Measurements from ENCODE around the gene PIM3. TPM values are rescaled to one million over a fixed set of nuclear protein-coding genes. Genes with fewer than 3 reads are reported as not detected.

The PIM3 gene
- total RNA-seq, 2 donors from 2014 or later, result 57.3 to 98.9 TPM

DNA sequence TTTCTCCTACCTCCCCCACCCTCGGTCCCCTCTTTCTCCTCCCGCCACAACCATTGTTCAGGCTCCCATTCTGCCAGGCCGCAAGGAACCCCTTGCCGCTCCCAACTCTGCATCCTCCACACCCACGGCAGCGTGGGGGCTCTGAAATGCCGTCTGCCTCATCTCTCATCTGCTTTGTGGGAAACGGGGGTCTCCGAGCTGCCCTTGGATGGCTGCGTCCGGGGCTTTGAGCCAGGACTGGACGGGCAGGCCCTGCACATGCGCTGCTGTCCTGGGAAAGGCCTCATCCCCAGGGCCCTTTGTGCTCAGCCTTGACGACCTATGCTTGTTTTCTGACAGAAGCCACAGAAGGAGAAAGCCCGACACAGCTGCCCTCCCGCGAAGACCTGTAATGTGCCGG is 33.7 kb upstream of the PIM3 start:
- TF ChIP-seq, protein P1, sequence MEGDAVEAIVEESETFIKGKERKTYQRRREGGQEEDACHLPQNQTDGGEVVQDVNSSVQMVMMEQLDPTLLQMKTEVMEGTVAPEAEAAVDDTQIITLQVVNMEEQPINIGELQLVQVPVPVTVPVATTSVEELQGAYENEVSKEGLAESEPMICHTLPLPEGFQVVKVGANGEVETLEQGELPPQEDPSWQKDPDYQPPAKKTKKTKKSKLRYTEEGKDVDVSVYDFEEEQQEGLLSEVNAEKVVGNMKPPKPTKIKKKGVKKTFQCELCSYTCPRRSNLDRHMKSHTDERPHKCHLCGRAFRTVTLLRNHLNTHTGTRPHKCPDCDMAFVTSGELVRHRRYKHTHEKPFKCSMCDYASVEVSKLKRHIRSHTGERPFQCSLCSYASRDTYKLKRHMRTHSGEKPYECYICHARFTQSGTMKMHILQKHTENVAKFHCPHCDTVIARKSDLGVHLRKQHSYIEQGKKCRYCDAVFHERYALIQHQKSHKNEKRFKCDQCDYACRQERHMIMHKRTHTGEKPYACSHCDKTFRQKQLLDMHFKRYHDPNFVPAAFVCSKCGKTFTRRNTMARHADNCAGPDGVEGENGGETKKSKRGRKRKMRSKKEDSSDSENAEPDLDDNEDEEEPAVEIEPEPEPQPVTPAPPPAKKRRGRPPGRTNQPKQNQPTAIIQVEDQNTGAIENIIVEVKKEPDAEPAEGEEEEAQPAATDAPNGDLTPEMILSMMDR (IDR thresholded peaks at IDR 0.05), result no peak
- TF ChIP-seq POLR2A (IDR thresholded peaks at IDR 0.05), result no peak
- H3K4me3 ChIP-seq, result no peak overlapping the region
- H3K4me1 ChIP-seq, result peaks cover 20% of the 10 kb centered on the region
- DNase-seq (no peak), ATAC-seq (no peak)
- intact Hi-C loops (cut with DNase I), result loop anchor here (2.0 kb wide), 1 partner anchor 104 kb away; no protein-coding TSS in a partner anchor
- H3K36me3 ChIP-seq (replicated peaks in 1 of 2; ENCODE audit: insufficient read depth in 1 of 2, low read depth in 2 of 2), result peaks cover 0 to 2% of the 10 kb centered on the region in 2 donors
- H3K9me3 ChIP-seq, result no peaks in the 10 kb centered on the region
- no peak overlapping the region for H3K27ac ChIP-seq
- H3K27me3 ChIP-seq, result no peaks in the 10 kb centered on the region
- WGBS, 2 donors, result 86 to 90% methylated on average over 11 to 15 of the region's 18 CpGs

DNA sequence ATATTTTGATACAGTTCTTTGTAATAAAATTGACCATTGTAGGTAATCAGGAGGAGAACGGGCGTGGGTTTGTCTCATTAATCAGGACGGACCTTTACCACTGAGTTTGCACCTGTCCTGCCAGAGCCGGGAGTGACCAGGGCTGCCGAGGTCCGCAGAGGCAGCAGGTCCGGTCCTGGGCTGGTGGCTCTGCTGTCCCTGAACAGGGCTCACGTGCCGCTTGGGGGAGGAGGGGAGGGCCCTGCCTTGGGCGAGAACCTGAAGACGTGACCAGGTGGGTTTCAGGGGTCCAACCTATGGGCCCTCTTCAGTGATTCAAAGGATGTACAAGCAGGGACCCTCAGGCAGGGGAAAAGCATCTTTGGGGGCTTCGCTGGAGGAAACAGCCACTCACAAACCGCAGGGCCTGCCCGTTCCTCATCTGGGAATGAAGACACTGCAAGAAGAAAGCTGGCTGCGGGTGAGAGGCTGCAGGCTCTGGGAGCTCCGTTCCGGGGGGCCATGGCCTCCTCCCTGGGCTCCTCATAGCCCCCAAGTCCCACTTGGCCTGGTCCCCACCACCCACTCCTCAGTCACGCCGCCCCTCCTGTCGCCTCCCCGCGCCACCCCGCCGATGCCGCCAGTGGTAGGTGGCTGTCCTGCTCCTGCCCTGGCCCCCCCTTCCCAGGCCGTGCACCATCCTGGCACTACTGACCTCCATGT is 32.9 kb upstream of the PIM3 start:
- Histone ChIP-seq H3K36me3 (replicated peaks in 1 of 2; ENCODE audit: insufficient read depth in 1 of 2, low read depth in 2 of 2) (peaks cover 0 to 2% of the 10 kb centered on the region in 2 donors), H3K4me1 (peaks cover 20% of the 10 kb centered on the region), H3K27me3 (no peaks in the 10 kb centered on the region), H3K27ac (no peak overlapping the region), H3K9me3 (no peaks in the 10 kb centered on the region), H3K4me3 (no peak overlapping the region)
- ATAC-seq, result no peak
- TF ChIP-seq, protein P1 (IDR thresholded peaks at IDR 0.05), result no peak
- TF ChIP-seq POLR2A (IDR thresholded peaks at IDR 0.05), result no peak
- intact Hi-C loops (cut with DNase I), result loop anchor here (2.0 kb wide), 1 partner anchor 103 kb away; no protein-coding TSS in a partner anchor
- WGBS, 2 donors, result 88 to 89% methylated on average over 22 to 26 of the region's 26 CpGs
- DNase-seq, result no peak

DNA sequence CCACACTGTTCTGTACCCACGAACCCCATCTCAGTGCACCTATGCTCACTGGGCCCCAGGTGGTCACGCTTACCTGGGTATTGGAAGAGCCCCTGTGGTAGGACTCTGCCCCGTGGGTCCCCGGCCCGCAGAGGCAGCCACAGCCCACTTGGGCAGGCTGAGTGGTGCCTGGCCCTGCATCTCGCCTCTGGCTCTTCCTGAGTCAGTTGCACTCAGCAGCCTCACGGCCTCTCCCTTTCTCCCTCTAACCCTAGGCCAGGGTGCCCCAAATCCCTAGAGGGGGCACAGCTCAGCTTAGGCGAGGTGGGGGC is 32.4 kb upstream of the PIM3 start:
- 87 to 94% methylated on average over 2 to 8 of the region's 8 CpGs for WGBS, 2 donors

DNA sequence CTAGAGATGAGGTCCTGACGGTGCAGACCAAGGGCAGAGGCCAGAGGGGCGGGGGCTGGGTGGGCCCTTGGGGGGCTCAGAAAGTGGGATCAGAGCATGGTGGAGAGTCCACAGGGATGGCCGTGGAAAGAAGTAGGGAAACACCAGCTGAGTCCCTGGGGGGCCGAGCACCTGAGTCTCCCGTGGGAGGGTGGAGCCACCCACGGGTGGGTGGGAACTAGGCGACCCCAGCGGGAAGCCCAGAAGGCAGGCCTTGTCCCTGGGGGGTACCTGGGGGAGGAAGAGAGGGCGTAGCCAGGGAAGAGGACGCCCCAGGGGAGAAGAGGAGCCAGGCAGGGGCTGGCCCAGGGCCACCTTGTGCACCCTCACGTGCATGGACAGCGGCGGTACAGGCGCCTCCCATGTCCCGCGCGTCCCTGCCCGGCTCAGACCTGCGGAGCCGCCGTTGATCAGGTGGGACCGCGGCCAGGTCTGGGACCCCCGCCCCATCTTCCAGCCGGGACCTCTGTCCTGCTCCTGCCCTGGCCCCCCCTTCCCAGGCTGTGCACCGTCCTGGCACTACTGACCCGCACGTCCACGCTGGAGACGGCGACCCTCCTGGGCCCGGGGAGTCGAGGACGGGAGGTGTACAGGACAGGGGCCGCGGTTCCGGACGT is 31.9 kb upstream of the PIM3 start:
- Histone ChIP-seq H3K36me3 (replicated peaks in 1 of 2; ENCODE audit: insufficient read depth in 1 of 2, low read depth in 2 of 2) (peaks cover 0 to 2% of the 10 kb centered on the region in 2 donors), H3K4me3 (no peak overlapping the region), H3K27me3 (no peaks in the 10 kb centered on the region), H3K27ac (no peak overlapping the region), H3K4me1 (peaks cover 30% of the 10 kb centered on the region), H3K9me3 (no peaks in the 10 kb centered on the region)
- intact Hi-C loops (cut with DNase I), result no loop called here
- TF ChIP-seq, protein P1 (IDR thresholded peaks at IDR 0.05), result no peak
- TF ChIP-seq POLR2A (IDR thresholded peaks at IDR 0.05), result no peak
- 29 to 44% methylated on average over 14 to 31 of the region's 38 CpGs for WGBS, 2 donors
- ATAC-seq (no peak), DNase-seq (no peak)

More for the DNA sequence above, 32.4 kb upstream of the PIM3 start:
- H3K9me3 ChIP-seq, result no peaks in the 10 kb centered on the region
- intact Hi-C loops (cut with DNase I), result no loop called here
- DNase-seq (no peak), ATAC-seq (no peak)
- no peak overlapping the region for H3K27ac ChIP-seq
- no peak overlapping the region for H3K4me3 ChIP-seq
- peaks cover 25% of the 10 kb centered on the region for H3K4me1 ChIP-seq
- TF ChIP-seq POLR2A (IDR thresholded peaks at IDR 0.05), result no peak
- TF ChIP-seq, protein P1 (IDR thresholded peaks at IDR 0.05), result no peak
- no peaks in the 10 kb centered on the region for H3K27me3 ChIP-seq
- H3K36me3 ChIP-seq (replicated peaks in 1 of 2; ENCODE audit: insufficient read depth in 1 of 2, low read depth in 2 of 2), result peaks cover 0 to 2% of the 10 kb centered on the region in 2 donors
